Right lobe of liver (tissue), 6 donors: ENCODE results near the gene COL23A1. TPM values are rescaled to one million over a fixed set of nuclear protein-coding genes. Genes with fewer than 3 reads are reported as not detected.
"Not testable (repeated sequence)": the region's sequence is repeated elsewhere in the genome, so short reads cannot be mapped to it uniquely, and the experiment has no call there.

ENCODE experiments used
- ATAC-seq, 4 donors: fragments of 200-7000 bp; cut with Tn5 transposase; one replicate each; pipeline ENCODE4 v1.9.1; 2020; ENCODE audit warnings: mild to moderate bottlenecking in 4 of 4, moderate library complexity in 4 of 4
- DNase-seq, 3 donors: peaks; one replicate each; pipeline ENCODE4 v3.0.0-alpha.2; 2020
- H3K27ac ChIP-seq, 3 donors: fragments of 200-600 bp; one replicate each; pipeline ENCODE4 v1.8.0; 2022
- H3K27me3 ChIP-seq, 2 donors: fragments of 200-600 bp; one replicate each; pipeline ENCODE4 v1.8.0; 2022
- H3K36me3 ChIP-seq, 4 donors: fragments of 200-600 bp; sonication (generic) in 1 of 4; one replicate each; pipeline versions ENCODE4 v1.5.1 to v1.8.0; 2017 to 2022; ENCODE audit warnings: control low read depth in 1 of 4
- H3K4me1 ChIP-seq, 4 donors: fragments of 200-600 bp; sonication (generic) in 1 of 4; one replicate each; pipeline versions ENCODE4 v1.5.1 to v1.8.0; 2017 to 2022; ENCODE audit warnings: control low read depth in 1 of 4
- H3K4me3 ChIP-seq, 3 donors: fragments of 200-600 bp; one replicate each; pipeline ENCODE4 v1.8.0; 2022
- H3K9me3 ChIP-seq, 4 donors: fragments of 200-600 bp; sonication (generic) in 1 of 4; one replicate each; pipeline versions ENCODE4 v1.5.1 to v1.8.0; 2017 to 2022; ENCODE audit warnings: control low read depth in 1 of 4
- POLR2A ChIP-seq: fragments of 450-650 bp; IDR thresholded peaks from one replicate; pipeline ENCODE4 v1.6.1; 2017; ENCODE audit warnings: antibody characterized with exemption, mild to moderate bottlenecking
- WGBS: methylation state at CpG from one replicate; pipeline ENCODE4 v1.1.6; 2018; ENCODE audit warnings: low coverage, low lambda C conversion rate; ENCODE audit not compliant: insufficient coverage; ENCODE audit errors: missing lambda C conversion rate; 5-methylcytosine and 5-hydroxymethylcytosine counted together
- intact Hi-C, 2 donors: fragments of 100-400 bp; cut with DNase I; formaldehyde crosslinking; loops; one replicate each; pipeline versions ENCODE4 v1.11.2 to v1.14.1; 2022
- total RNA-seq, 6 experiments: library from RNA; depleted of rRNA in 2 of 6; stranded (reverse); fragments of >200 nt in 2 of 6; fragmentation: NEBNext Ultra II Directional in 3 of 6; extraction: Animal tissue kit (Norgen Biotek cat#: 25700) in 3 of 6; gene quantifications; one replicate each; pipeline versions ENCODE4 v1.1.0 to v1.2.4, GENCODE V29; 2016 to 2023
- TF ChIP-seq, protein P1 (sequence below), 4 donors: fragments of 200-600 bp in 3 of 4; fragments of 450-650 bp in 1 of 4; IDR thresholded peaks; one replicate each; pipeline versions ENCODE4 v1.5.1 to v1.8.0; 2016 to 2022; ENCODE audit warnings: antibody characterized with exemption in 4 of 4, mild to moderate bottlenecking in 2 of 4
- donor health status: DM: no; HTN: yes; CAD: no.
- donor health status: DM: no; HTN: no; CAD: no.
- donor health status: DM: no; HTN: no; CAD: no.
- donor health status: DM: no; HTN: yes; CAD: no.
- donor health status: DM: no; HTN: yes; CAD: no.

COL23A1 gene
- total RNA-seq, 6 experiments from 2014 or later = 0.25 to 1.2 (median 0.50) TPM

DNA sequence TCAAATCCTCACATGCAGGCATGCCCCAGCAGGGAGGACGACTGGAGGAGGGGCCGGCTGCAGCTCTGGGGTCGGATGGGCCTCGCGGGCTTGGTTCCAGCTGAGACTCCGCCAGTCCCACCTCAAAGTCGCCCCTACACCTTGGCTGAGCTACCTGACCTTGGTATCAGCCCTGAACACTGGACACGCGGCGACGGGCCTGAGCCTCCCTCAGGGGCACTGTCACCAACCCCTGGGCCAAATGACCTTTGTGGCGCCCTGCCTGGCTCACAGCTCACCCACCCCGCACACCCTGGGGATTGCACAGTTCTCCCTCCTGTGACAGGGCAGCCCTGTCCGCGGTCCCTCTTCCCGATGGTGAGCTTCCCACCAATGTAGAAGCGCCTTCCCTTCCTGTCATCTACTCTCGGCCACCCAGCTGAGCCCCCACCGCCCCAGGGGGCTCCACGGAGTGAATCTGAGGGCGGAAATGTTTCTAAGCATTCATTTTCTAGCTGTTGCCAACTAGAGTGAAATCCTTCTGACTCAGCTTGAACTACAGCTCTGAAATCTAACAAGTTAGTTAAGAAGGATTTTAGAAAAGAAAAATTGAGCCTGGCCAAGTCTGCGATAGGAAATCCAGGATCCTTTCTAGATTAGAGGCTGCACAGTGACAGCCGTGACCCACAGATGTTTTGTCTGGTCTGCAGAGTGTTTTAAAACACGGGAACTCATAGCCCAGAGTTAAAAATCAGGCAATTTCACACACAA lies 218.7 kb downstream of the COL23A1 start:
- TF ChIP-seq POLR2A = no peak
- TF ChIP-seq, protein P1, sequence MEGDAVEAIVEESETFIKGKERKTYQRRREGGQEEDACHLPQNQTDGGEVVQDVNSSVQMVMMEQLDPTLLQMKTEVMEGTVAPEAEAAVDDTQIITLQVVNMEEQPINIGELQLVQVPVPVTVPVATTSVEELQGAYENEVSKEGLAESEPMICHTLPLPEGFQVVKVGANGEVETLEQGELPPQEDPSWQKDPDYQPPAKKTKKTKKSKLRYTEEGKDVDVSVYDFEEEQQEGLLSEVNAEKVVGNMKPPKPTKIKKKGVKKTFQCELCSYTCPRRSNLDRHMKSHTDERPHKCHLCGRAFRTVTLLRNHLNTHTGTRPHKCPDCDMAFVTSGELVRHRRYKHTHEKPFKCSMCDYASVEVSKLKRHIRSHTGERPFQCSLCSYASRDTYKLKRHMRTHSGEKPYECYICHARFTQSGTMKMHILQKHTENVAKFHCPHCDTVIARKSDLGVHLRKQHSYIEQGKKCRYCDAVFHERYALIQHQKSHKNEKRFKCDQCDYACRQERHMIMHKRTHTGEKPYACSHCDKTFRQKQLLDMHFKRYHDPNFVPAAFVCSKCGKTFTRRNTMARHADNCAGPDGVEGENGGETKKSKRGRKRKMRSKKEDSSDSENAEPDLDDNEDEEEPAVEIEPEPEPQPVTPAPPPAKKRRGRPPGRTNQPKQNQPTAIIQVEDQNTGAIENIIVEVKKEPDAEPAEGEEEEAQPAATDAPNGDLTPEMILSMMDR (IDR thresholded peaks at IDR 0.05) = no peak
- Histone ChIP-seq H3K4me1 (no peaks in the 10 kb centered on the region), H3K9me3 (no peaks in the 10 kb centered on the region), H3K4me3 (no peak overlapping the region), H3K27ac (peak overlapping the region in 2 of 3 donors; percentile 17 to 28), H3K27me3 (no peaks in the 10 kb centered on the region), H3K36me3 (no peaks in the 10 kb centered on the region)
- DNase-seq (peak in 1 of 3 donors; percentile 43), ATAC-seq (peak; percentile 24 to 46 (median 36))
- 64% methylated on average over 6 of the region's 24 CpGs for WGBS
- intact Hi-C loops = no loop called here

GRCh38 chr5:178370102-178370501 lies 220.1 kb downstream of the COL23A1 start:
- H3K9me3 ChIP-seq = no peaks in the 10 kb centered on the region
- intact Hi-C loops = no loop called here
- DNase-seq (peak in 1 of 3 donors; percentile 12), ATAC-seq (peak in 3 of 4 donors; percentile 19 to 57 (median 32))
- H3K27me3 ChIP-seq = no peaks in the 10 kb centered on the region
- no peaks in the 10 kb centered on the region for H3K4me1 ChIP-seq
- no peaks in the 10 kb centered on the region for H3K36me3 ChIP-seq
- TF ChIP-seq POLR2A = no peak
- TF ChIP-seq, protein P1 (IDR thresholded peaks at IDR 0.05) = no peak
- WGBS = 59% methylated on average over 4 of the region's 4 CpGs
- H3K4me3 ChIP-seq = no peak overlapping the region
- no peak overlapping the region for H3K27ac ChIP-seq

GRCh38 chr5:178369469-178369868 lies 220.7 kb downstream of the COL23A1 start:
- intact Hi-C loops = not testable (repeated sequence)
- 85% methylated on average over 3 of the region's 3 CpGs for WGBS

GRCh38 chr5:178368716-178369300 lies 221.4 kb downstream of the COL23A1 start:
- Histone ChIP-seq H3K4me1 (no peaks in the 10 kb centered on the region), H3K27me3 (no peaks in the 10 kb centered on the region), H3K4me3 (no peak overlapping the region), H3K27ac (no peak overlapping the region), H3K9me3 (no peaks in the 10 kb centered on the region), H3K36me3 (no peaks in the 10 kb centered on the region)
- peak in 1 of 3 donors; percentile 30 for DNase-seq
- intact Hi-C loops = no loop called here
- ATAC-seq = no peak
- TF ChIP-seq, protein P1 (IDR thresholded peaks at IDR 0.05) = no peak
- no peak for TF ChIP-seq POLR2A
- no CpG with 5 or more reads among the region's 10 CpGs for WGBS

More at GRCh38 chr5:178369469-178369868, 220.7 kb downstream of the COL23A1 start:
- not testable (repeated sequence) for H3K4me1 ChIP-seq, DNase-seq, H3K27me3 ChIP-seq, H3K4me3 ChIP-seq, H3K27ac ChIP-seq, H3K9me3 ChIP-seq, H3K36me3 ChIP-seq, ATAC-seq

DNA sequence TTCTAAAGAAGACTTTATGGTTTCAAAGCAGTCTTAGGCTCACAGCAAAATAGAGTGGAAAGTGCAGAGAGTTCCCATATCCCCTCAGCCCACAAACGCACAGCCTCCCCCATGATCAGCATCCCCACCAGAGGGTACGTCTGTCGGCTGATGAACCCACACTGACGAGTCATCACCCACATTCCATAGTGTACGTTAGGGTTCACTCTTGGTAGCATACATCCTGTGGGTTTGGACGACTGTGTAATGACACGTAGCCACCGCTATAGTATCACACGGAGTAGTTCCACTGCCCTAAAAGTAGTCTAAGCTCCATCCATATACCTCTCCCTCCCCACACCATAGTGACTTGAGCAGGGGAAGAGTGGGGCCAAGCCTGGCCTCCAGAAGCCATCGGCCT lies 221.9 kb downstream of the COL23A1 start:
- Histone ChIP-seq H3K4me1 (no peaks in the 10 kb centered on the region), H3K27ac (no peak overlapping the region), H3K9me3 (no peaks in the 10 kb centered on the region), H3K27me3 (no peaks in the 10 kb centered on the region), H3K4me3 (no peak overlapping the region), H3K36me3 (no peaks in the 10 kb centered on the region)
- TF ChIP-seq, protein P1 (IDR thresholded peaks at IDR 0.05) = no peak
- TF ChIP-seq POLR2A = no peak
- 75% methylated on average over 4 of the region's 10 CpGs for WGBS
- DNase-seq (peak in 1 of 3 donors; percentile 1), ATAC-seq (no peak)
- intact Hi-C loops = no loop called here
